GM18520 (cell line): ENCODE measurements around the gene ARID5B.
A peak's percentile ranks its signal among the peaks of the same experiment; 100 is the strongest.

Source experiments
- ATAC-seq: cut with Tn5 transposase; IDR thresholded peaks from one replicate; pipeline ENCODE4 v1.9.1; 2021; ENCODE audit not compliant: unreplicated experiment

ARID5B gene

DNA sequence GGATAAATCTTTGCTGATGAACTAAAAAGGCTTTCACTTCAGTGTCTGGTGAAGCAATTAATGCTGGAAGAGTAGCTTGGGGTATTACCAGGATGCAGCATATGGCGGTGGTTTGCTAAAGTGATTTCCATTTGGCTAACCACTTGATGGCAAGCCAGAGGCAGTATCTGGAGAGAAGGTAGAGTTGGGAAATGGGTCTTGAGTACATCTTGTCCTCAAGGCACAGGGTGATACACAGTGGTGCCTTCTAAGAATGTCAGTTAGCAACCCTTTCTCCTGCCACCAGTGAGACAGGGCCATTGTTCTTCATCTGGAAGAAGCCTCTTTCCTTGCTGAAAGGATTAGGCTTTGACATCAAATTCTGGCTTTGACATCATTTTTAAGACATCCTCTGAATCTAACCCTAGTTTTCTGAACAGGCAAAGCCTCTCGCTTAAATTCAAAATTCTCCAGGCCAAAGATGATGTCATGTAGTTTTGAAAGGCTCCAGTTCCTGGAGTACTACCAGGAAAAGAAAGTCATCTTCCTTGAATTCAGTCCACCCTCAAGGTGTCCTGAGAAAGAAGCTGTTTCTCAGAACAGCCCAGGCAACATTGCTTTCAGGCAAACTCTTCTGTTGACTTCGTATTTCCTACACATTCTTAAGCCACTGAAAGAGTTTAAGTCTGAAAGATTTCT is 162.4 kb downstream of the ARID5B start:
- no peak for ATAC-seq

DNA sequence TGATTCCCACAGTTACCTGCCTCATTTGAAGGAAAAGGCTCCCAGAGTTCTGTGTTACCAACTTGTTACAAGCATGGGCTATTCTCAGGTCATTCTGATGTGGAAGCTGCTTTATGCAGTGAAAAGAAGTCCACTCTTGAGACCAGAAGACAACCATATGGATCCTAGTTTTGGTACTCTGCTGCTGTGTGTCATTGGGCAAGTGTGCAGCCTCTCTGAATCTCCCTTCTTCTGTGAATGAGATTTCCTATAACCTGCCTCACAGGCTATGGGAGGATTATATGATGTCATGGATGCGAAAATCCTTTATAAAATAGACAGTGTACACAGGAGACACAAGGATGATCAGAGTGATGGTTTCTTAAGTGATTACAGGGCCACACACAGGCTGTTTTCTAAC is 166.1 kb downstream of the ARID5B start:
- ATAC-seq = no peak

DNA sequence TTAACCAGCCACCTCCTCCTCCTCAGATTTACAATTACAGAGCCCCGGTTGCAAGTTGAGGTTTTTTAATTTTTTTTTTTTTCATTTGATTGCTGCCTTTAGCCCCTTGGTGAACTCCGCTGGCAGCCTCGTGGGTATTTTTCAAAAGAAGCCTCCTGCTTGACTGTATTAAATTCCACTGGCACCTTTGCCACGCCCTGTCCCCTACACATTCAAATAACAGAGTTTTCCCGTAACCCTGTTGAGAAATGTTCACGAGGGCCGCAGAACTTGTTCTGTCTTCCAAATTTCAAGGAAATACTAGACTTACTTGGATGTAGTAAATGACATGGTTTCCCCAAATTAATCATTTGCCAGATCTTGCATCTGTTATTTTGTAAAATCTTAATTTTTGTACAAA is 167.0 kb downstream of the ARID5B start:
- no peak for ATAC-seq

DNA sequence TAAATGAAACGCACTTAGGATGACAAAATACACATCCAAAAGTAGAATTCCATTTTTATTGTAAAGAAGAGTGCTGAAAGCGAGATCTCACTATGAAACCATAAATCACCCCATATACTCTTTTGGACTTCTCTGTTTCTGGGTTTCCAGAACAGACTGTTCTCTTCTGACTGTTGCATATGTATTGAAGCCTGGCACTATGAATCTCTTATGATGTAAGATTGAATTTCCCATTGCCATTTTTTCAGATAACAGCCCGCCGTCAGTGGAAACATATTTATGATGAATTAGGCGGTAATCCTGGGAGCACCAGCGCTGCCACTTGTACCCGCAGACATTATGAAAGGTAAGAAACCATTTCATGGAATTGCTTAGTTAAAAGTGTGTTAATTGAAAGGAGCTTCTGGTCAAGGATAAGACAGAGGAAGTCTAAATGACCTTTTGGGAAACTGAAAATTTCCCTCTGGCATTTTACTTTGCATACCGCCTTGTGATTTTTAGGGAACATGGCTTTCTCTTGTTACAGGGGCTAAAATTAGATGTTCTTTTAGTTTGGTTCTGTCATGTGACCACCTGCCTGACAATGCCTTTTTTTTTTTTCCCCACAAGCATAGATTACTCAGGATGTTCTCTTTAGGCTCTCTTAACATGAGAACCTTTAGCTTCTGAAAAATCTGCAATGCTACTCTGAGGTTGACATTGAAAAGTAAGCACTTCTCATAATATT is 168.1 kb downstream of the ARID5B start:
- ATAC-seq = no peak

DNA sequence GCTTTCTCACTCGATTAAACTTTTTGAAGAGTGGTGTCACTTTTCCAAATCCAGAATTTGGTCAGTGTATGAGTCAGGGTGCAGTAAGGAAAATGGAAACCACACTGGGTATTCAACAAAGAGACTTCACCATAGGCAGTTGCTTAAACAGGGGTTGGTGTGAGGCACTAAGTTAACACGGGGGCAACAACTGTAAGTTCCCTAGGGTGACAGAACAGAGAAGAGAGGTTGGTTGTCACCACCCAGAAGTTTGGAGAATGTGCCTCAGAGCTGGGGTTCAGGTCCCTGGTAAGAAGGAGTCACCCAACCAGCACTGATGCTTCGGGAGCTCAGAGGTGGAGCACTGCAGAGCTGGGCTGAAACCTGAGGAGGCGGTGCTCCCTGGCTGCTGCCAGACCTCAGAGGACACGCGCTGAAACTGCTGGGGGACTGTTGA is 170.4 kb downstream of the ARID5B start:
- no peak for ATAC-seq

DNA sequence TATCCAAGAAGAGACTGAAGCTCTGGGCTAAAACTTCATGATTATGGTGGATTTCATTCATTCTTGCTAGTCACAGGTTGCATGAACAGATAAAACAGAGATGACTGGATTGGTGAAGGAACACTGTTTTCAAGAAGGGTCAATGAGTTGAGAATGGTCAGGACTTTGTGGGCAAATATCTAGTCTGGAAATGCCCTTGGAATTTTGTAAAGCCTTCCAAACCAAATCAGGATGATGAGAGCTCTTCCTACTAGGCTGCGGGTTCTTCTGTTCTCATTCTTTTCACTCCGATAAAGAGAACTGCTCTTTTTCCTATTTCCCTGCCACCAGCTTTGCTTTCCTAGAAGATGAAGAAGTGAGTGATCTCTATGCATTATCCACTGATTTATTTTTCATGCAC is 171.4 kb downstream of the ARID5B start:
- no peak for ATAC-seq

DNA sequence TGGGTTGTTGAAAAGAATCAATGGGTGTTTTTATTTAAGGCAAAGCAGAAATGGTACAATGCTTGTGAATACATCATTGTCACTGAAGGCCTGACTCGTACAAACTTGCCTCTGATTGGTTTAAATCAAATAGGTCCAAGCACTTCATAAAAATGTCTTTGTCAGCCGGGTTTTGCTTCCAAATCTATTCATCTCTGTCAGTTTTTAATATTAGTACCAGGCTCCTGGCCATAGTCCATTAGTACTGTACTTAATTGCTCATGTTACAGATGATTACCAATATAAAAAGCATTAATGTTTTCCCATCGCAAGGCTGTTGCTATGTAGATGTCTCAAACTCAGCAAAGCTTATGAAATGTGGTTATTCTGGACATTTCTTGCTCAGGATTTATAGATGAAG is 171.9 kb downstream of the ARID5B start:
- ATAC-seq = no peak

DNA sequence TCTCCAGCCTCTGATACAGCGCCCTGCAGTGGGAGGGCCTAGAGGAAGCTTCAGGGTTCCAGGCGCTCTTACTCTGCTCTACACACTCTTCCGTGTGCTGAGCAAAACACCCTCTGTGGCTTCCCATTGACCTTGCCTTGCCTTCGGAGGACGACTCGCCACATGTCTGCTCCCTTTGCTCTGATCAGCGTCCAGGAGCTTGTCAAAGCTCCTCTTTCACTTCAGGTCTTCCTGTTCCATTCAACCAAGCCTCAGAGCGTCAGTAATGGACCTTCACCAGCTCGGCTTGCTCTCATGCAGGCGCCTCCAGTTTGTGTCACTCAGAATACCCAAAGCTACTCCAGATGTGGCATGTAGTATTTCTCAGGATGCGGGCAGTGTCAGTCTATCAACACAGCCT is 173.9 kb downstream of the ARID5B start:
- ATAC-seq = no peak

DNA sequence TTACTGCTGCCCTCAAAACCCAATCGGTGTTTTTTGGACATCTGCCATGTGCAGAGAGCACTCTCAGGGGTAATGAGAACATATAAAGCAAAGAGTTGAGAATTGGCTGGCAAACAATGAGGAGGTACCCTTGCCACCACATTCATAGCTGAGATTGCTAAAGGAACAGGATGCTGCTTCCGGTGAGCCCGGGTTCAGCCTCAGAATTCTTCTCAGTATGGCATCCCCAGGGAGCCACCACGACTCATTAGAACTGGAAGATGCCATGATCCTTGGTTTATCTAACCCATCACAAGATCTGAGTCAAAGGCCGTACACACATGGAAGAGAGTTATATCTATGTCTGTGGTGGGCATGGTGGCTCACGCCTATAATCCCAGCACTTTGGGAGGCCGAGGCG is 174.4 kb downstream of the ARID5B start:
- ATAC-seq = no peak

DNA sequence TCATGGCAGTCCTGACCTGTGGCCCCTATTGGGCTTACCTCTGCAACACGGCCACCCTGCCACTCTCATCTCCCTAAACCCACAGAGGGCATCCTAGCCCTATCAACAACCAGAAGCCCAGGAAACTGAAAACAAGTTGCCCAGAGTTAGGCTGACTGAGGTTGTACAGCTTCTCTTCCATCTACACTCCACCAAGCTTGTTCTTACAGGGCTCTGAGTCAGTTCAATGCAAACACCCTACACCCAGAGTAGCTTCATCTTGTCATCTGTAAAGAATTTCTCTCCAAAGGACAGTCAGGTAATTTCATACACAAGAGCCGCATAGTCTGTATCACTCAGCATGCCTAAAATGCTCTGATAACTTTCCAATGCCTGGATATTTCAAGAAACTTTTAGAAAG is 175.4 kb downstream of the ARID5B start:
- ATAC-seq = no peak

DNA sequence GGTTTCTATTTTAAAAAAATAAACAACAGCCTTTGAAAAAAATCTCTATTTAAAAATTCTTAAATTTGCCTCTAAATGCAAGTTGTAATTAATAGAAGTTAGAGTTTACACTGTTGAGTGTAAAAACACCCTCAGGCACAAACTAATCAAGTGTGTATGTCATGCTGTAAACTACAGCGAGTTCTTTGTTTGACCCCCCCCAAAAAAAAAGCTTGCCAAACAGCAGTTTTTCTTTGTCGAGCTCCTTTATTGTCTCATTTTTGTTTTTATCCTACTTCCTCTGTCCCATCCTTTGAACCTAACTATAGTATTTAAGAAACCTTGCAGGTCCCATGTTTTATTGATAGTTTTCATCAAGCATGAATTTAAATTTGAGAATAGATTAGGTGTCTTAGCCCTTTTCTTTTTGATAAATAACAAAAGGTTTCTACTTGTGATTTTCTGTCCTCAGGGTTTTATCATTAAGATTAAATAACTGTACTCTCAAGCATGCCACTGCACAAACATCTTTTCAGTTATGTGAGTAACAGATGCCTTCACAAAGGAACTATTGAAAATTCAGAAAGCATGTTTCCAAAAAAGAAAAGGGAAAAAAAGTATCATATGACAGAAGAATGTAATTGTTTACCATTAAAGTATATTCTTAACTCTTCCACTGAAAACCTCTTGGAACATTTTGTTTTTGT is 176.0 kb downstream of the ARID5B start:
- no peak for ATAC-seq

DNA sequence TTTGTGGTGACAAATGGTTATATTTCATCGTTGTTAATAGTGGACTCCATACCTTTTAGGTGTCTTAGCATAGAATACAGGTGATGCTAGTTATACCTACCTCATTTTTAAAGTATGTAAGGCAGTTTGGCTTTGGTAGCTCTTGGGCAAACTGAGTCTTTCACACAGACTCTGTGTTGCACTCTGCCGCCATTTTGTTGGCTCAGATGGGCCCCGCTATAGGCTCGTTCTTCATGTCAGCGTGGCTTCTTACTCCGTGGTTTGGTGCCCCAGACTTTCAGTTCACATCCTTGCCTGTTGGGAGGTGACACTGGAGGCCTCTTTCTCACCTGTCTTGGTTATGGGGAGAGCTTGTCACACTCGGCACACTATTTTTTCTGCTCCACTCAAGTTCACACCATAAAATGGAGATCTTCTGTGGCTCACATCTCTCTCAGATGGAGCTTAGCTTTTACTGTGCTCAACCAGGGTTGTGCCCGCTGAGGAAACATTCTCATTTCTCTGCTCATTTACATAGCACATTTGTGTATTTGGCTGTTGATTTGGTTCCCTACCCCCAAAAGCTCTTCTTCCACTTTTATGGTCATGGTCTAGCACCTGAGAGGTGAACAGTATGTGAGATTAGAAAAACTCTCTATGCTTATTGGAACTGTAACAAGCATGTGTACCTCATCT is 178.5 kb downstream of the ARID5B start:
- peak; percentile 68 for ATAC-seq

DNA sequence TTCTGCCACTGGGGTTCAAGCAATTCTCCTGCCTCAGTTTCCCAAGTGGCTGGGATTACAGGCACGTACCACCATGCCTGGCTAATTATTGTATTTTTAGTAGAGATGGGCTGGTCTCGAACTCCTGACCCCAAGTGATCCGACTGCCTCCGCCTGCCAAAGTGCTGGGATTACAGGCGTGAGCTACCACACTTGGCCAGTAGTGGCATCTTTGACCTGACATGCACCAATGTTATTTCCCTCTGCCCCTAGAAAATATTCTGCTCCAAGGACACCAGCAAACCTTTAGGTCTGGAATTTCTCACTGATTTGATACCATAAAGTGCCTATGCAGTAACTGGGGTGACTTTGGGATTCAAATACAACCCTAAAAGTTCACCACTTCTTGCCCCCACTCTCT is 179.4 kb downstream of the ARID5B start:
- no peak for ATAC-seq

DNA sequence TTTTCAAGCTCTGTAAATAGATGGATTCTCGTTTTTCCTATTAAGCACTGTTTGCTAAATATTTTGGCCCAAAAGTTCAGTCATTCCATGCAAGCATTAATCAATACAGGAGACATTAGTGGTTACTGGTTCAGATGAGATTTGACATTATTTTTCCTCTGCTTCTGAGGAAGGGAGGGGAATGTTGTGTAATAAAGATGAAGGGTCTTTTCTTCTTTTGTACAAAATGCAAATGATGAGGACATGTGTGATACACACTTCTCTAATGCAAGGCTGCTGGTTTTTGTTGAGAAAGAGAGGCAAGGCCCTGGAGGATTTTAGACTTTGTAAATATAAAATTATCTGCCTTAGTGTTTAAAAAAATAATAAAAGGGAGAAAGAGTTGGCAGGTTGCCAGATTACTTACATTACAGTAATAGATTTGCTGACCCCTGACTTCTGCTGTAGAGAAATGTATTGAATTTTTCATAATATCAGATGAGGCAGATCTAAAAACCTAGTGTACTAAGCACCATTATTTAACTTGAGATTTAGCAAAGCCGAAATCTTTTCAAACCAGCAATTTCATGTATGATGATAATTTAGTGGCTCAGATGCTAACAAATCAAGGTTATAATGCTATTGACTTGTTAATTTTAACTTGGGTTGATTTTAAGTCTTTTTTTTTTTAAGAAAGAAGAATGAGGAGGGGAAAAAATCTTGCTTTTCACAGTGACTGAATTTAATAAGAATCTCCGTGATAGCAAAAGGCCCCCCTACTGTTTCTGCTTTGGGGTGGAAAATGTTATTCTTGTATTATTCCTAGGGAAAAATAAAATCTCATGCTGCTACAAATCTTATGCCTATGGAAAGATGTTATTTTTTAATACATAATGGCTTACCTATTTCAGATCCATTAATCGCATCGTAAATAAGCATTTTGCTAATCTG is 180.1 kb downstream of the ARID5B start:
- ATAC-seq = no peak

DNA sequence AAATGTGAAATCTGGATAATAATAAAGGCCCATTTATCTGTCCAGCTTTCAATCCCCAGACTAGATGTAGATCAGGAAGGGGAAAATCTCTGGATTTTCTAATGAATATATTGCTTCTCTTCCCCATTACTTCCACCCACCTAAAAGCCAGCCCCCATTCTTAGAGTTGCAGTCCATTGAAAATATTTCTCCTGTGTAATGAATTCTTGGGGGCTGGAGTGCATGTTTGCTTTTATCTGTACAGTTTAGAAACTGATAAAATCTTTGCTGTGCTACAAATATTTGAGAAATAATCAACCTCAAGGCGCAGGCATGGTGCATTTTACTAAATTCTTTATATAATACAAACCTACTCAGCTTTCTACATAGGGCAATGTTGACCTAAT is 180.8 kb downstream of the ARID5B start:
- no peak for ATAC-seq

DNA sequence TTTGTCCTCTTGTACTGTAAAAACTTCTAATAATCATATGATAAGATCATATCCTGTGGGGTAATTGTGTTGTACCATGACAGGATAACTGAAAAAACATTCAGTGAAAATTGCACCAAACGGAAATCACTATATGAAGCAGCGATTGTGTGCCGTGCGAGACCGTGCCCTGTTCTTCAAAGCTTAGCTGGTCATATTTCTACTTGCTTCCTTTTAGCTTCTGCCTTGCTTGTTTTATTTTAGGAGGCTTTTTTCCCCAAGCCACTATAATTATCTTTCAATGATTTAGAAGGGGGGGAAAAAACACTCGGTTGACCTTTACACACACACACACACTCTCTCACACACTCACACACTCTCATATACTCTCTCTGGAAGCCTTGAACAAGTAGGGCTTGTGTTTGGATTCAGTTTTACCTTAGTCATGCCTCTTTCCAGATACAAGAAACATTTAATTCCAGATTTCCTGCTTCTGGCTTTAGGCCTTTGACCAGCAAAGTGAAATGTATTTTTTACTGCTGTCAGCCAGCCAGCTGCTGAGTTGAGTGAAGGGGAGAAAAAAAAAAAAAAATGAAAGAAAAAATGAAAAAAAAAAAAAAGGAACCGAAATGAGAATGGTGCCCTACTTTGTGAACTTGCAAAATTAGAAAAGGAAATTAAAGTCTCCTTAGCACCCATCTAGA is 181.4 kb downstream of the ARID5B start:
- ATAC-seq = no peak

DNA sequence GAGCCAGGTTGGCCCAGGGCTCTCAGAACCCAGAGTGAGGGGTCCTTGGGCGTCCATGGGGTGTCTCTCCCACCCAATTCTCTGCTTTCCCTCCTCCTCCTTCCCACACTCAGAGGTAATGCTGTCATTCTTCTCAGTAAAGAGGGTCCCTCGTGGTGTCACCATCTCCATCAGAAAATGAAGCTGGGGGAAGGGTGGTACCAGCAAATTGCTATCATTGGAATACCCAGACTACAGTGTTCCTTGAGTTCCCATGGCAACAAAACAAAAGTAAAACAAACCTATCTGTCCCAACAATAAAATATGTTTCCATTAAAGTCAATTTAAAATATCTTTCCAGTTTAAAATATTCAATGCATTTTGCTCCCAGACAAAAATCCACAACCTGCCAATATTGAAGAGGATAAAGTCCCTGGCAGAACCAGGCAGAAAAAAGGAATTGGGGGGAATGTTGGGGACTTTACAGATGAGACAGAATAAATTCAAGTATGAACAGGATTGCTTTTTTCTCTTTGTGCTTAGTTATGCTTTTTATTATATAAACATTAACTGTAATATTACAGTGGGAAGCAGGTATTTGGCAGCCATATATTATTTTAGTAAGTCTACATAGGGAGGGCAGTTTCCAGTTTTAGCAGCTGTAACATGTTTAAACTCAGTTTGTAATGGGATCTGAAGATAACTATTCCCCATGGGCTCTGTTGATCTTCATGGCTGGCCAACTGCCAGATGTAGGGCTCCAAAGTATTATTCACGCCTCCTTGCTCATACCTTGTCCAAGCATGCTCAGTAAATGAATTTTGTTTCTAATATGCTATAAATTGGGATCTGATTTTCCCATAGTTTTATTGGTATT is 182.1 kb downstream of the ARID5B start:
- no peak for ATAC-seq

DNA sequence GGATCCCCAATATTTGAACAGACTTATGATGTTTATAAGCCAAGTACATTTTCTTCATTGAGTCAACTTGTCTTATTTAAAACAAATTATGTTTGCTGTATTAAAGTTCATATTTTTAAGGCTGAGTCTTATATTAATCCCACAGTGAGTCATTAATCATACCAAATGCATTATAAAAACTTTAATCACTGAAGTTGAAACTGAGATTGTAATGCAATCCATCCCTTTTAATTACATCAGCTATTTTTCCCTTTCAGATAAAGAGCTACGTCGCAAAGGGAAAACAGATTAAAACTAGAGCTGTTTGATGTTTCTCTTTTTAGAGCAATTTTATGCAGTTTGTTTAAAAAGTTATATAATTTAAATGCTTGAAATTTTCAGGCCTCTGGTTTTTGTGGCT is 183.0 kb downstream of the ARID5B start:
- ATAC-seq = no peak

DNA sequence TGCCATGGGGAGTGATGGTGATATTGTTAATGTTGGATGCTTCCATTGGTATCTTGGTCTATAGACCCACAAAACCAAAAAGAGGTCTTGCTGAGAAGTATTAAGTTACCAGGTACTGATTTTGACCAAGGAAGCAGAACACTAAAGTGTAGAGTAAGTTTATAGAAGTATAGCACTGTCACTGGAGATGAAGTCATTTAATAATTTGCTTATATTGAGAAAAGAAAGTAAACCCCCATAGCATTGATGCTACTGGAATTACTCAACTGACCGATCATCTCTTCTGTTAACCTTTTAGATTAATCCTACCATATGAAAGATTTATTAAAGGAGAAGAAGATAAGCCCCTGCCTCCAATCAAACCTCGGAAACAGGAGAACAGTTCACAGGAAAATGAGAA is 183.9 kb downstream of the ARID5B start:
- no peak for ATAC-seq
